Stimulated activated CD4-positive, alpha-beta T cell treated with anti-CD3 and anti-CD28 coated beads, Interleukin-1b, Interleukin-23, amount 100 ng/mL, for 4 hours (primary cell): ENCODE data around the gene LSM10.

Experiments used
- DNase-seq, 2 donors: peaks; one replicate each; pipeline ENCODE4 v3.0.0-alpha.2; 2020; ENCODE audit warnings: low read depth in 2 of 2

The LSM10 gene

GRCh38 chr1:36351227-36351977, 46.3 kb downstream of the LSM10 start:
- no peak for DNase-seq

DNA sequence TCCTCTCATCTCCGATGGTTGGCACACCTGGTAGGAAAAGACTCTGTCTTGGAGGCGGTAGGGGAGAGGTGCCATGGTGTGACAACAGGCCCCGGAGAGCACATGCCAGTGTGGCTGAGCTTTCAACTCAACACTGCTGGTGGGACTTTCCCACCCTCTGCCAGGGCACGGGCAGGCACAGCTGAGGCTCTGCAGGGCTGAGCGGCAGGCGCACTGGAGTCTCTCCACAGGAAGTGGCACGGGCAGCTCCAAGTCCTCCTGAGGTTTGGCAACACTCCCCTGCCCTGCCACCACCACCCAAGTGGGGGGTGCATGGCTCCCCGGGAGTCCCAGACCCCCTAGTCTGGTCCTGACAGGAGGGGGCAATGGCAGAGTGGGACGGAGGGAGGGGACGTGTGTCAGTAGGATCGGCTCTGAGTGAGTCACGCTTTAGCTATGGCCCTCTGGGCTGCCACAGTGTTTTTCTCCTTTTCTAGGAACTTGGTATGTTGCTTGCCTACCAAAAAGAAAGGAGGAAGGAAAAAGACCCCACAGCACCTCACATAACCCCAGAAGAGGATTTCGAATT, 47.0 kb downstream of the LSM10 start:
- peak in 1 of 2 donors; percentile 44 for DNase-seq

GRCh38 chr1:36349839-36350238, 47.9 kb downstream of the LSM10 start:
- no peak for DNase-seq

DNA sequence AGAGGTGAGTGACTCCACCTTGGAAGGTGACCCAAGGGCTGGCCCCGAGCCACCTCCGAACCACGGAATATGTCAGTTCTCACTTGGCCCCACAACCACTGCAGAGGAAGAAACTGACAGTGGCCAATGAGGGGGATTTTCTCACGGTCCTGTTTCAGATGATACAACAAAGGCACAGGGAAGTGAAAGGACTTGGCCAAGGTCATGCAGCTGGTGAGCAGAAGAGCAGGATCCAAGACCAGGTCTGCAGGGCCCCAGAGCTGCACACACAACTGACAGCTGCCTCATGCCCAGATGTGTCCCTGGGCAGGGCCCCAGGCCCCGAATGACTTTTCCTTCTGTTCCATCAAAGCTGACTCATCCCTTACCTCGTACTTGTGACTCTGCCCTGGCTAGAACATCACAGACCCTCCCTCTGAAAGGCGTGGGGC, 48.5 kb downstream of the LSM10 start:
- no peak for DNase-seq

- no peak for DNase-seq
These were observed 50.9 kb downstream of the LSM10 start for GRCh38 chr1:36346741-36347370.

- no peak for DNase-seq
These were observed 52.4 kb downstream of the LSM10 start for GRCh38 chr1:36345353-36345752.

DNA sequence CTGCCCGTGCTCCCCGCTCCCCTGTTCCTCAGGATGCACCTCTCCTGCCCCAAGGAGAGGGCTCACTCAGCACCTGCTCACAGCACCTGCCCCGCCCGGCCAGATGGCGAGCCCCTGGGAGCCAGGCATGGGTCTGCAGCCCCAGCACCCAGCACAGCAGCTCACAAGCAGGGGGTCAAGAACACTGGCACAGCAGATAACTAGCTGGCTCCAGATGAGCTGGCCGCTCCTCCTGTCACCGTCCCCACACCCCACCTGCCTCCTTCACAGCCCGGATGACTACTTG, 53.4 kb downstream of the LSM10 start:
- DNase-seq, result no peak

- no peak for DNase-seq
These were observed 53.9 kb downstream of the LSM10 start for GRCh38 chr1:36343651-36344394.
